Activated CD8-positive, alpha-beta memory T cell treated with anti-CD3 and anti-CD28 coated beads, Interleukin-2, amount 50 U/mL, for 48 hours (primary cell): Measurements from ENCODE around the gene LTBP1.
"Not testable (repeated sequence)": the region's sequence is repeated elsewhere in the genome, so short reads cannot be mapped to it uniquely, and the experiment has no call there.

Experiments
- DNase-seq: peaks from one replicate; pipeline ENCODE4 v3.0.0-alpha.2; 2020

LTBP1 gene

DNA sequence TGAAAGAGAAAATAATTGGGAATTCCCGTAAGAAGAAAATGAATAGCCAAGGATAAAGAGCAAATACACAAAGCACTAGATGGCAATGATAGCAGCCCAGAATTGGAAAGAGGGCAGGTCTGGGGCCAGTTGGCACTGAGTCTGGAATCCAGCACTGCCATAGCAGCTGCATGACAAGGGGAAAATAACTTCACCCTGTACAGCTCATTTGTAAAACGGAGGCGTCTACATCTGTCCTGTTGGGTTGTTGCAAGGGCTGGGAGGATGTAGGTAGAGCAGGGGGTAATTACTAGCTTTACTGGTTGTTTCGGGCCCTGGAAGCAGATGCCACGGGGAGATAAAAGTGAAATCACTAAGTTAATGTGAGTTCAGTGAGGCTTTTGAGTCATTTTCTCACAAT, 419.7 kb downstream of the LTBP1 start:
- DNase-seq = no peak

DNA sequence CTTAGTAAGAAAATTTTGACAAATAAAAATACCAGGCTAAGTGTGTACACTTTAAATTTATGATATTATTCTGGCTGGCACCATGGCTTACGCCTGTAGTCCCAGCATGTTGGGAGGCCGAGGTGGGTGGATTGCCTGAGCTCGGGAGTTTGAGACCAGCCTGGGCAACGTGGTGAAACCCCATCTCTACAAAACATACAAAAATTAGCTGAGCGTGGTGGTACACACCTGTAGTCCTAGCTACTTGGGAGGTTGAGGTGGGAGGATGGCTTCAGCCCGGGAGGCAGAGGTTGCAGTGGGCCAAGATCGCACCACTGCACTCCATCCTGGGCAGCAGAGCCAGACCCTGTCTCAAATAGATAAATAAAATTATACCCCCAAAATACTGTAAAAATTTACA, 421.8 kb downstream of the LTBP1 start:
- not testable (repeated sequence) for DNase-seq

DNA sequence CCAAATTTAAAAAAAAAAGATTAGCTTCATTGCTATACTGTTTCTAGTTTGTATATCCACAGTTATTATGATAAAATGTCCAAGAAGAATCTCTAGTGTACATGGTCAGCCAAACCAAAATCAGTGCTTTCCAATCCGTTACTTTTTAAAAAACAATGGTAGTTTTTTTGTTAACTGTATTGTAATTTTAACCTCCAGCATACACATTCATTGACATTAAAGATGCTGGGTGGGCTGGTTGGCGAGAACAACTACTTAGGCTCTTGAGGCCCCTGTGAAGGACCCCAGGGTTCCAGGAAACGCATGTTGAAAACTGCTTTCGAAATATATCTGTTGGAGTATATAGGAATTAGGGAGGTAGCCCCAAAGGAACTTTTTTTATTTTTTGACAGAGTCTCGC, 422.4 kb downstream of the LTBP1 start:
- no peak for DNase-seq

DNA sequence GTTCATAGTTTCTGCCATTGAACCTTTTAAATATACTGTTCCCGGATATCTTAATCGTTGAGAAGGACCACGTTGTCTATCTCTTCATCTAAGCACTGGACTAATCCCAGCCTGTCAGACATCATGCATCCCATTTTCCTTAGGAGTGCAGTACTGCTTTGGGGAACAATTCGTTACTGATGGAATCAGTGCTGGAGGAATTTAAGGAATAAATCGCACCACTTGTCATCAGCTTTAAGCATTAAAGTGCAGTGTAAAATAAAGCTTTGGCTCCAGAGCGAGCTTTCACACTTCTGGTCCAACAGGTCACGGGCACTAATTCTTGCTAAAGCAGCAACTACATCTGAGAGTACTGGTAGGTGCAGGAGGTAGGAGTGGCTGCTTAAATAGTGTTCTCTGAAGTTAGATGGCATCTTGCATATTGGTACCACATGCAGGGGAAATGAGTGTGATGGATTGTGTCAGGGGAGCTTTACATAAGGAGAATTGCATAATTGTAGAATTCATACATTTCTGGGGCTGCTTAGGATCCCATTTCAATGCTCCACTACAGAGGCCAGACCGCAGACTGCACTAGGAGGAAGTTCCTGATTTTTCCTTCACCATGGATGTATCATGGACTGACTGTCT, 424.0 kb downstream of the LTBP1 start:
- no peak for DNase-seq

DNA sequence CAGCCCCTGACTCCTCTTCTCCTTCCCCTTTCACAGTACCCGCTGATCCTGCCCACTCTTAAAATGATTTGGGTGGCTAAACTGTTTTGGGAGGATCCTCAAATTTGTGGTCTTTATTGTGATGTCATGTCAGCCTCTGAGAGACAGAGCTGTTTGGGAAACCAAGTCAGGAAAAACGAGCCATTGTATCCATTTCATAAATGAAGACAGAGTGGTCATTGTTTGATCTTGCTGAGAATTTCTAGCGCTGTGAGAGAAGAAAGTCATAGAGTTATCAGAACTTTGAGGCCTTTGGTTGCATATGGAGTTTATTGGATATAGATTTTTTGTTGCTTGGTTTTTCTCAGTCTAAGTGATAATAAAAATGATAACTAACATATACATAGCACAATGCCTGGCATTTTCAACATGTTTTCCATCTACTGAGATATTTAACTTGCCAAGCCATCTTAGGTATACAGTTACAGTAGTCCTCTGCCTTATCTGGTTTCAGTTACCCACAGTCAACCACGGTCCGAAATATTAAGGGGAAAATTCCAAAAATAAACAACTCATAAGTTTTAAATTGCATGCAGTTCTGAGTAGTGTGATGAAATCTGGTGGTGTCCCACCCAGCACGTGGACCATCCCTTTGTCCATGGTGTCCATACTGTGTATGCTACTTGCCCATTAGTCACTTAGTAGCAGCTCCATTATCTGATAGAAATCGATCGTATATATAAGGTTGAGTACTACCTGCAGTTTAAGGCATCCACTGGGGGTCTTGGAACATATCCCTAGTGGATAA, 424.7 kb downstream of the LTBP1 start:
- DNase-seq = no peak

DNA sequence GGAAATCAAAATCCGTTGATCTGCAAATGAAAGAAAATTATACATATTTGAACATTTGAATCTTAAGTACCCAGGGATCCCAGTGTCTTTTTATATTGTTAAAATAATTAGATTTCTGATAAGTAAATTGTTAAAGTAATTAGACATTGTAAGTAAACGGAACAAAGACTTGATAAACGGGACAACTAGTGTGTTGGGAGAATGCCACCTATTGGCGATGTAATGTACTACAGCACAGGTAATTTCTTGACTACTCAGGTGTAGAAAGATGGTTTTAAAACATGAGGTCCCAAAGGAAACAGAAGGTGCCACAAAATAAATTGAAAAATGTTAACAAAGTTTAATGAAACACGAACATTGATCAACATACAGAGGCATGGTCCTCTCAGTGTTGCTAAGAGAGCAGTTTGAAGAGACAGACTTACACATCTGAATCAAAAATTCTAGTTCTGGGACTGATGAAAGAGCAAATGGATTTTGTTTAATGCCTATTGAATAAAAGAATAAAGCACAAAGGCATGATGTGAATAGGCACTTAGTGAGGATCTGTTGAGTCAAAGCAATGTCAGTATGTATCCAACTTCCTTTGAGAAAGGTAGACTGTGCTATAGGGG, 426.3 kb downstream of the LTBP1 start:
- DNase-seq = no peak

DNA sequence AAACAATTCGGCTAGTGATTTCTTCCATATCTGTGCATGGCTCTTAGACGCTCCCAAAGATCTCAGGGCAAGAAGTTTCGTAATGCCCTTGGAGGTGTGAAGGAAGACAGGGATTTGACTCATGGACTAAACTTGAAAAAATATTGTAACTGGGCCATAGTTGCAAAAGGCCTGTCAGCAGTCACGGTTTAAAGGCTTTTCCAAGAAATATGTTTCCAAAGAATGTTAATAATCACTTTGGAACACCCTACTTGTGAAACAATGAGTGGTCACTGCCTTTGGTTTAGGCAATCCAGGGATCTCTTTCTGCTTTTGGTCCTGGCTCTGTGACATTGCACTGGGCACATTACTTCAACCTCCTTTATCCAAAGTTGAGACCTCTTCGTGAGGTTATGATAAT, 427.2 kb downstream of the LTBP1 start:
- no peak for DNase-seq

DNA sequence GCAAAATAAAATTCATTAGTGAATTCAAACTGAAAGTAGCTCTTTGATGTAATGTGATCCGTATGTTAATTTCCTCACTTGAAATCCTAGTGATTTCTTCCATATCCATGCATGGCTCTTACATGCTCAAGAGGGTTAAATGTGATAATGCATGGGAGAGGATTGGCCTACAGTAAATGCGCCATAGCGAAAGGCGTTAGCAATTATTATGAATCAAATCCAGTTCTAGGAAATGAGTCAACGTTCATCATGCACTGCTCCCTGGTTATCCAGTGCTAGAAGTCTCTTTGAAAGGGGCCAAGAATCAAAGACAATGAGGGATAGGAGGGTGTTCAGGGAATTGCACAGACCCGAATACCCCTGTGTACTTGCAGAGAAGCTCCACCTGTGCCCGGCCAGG, 428.3 kb downstream of the LTBP1 start:
- DNase-seq = no peak

DNA sequence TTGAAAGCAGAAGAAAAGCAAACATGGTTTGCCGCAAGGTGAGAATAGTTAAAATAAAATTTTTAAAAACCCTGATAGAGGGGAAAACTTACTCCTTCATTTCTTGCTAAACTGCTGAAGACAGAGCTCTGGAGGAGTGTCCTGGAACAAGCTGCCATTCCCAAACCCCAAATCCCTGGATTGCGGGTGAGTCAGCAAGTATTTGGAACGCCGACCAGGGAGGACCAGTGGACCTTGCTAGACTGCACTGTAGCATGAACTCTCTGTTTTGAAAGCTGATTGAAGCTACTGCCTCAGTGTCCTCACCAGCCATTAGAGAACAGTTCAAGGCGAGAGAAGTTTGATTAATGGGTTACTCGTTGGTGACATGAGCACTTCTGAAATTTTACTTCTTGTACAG, 430.3 kb downstream of the LTBP1 start:
- no peak for DNase-seq

DNA sequence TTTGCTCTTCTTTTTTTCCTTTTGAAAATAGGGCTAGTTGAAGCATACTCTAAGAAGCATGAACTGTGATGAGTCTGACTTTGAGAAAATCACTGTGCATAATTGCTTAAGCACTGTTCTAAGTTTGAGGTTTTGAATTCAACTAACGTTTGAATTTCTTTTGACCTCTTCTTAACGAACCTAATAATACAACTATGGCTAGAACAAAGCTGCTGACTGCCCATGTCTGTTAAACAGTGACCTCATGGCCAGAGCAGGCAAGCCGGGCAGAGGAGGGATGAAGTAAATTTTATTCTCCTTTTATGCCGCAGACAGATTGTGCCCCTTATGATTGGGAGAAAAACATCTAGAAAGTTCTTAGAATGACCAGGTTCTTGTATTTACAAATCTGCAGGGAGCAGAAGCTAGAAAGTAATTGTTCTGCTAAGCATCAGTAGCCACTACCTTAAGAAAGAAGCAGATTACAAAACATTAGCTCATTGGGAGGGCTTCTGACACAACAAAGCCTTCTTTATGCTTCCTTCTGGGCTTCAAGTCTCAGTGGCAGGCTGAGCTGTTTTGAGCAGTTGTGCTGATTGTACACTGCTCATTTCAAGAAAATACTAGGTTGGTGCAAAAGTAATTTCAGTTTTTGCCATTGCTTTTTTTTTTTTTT, 431.9 kb downstream of the LTBP1 start:
- no peak for DNase-seq

DNA sequence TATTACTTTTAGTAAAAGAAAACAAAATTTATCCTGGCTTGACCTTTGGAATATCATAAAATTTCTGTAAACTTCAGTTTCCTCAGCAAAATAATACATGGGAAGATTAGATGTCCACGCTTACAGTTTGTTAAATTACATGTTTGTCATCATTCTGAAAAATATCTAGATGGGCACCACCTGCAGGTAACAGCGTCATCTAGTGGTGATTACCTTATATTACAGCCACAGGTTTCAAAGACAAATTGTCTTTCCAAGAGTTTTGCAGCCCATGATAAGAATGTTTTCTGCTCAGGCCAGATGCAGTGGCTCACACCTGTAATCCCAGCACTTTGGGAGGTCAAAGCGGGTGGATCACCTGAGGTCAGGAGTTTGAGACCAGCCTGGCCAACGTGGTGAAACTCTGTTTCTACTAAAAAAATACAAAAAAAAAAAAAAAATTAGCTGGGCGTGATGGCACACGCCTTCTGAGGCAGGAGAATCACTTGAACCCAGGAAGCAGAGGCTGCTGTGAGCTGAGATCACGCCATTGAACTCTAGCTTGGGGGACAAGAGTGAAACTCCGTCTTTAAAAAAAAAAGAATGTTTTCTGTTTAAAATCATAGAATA, 433.4 kb downstream of the LTBP1 start:
- no peak for DNase-seq

DNA sequence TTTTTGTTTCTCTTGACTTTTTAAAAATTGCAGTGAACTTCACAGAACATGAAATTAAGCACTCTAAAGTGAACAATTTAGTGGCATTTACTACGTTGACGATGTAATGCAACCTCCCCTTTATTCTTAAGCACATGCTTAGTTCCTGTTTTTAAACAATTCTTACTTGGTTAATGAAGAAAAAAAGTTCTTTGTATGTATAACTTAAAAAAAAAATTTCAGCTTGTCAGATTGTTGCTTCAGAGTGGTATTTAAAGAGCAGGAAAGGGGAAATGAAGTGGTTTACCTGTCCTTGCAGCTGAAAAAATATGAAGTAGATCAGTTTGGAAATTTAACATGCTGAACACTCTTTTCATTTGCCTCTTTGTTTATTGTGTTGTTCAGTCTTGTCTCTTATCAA, 434.0 kb downstream of the LTBP1 start:
- no peak for DNase-seq

DNA sequence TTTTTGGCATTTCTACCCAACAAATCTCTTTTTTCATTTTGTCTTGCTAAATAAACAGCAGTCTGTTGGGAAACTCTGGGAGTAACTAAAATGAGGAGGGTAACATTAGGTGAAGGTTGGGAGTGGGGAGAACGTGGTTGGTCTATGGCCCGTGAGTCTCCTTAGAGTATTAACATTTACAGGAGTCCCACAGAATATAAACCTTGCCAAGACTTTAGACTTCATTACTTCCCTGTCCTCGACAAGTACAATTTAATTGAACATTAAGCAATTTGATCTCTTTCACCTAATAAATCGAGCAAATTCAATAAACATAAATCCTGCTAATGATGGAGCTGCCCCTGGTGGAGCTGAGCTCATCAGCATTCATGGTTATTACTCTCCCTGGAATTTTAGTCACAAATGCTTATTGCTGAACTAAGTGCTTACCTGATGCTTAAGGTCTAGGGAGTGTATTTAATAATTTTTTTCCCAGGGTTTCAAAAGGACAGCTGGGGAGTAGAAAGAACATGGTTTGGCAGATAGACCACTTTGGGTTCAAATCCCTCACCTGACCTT, 434.6 kb downstream of the LTBP1 start:
- no peak for DNase-seq

DNA sequence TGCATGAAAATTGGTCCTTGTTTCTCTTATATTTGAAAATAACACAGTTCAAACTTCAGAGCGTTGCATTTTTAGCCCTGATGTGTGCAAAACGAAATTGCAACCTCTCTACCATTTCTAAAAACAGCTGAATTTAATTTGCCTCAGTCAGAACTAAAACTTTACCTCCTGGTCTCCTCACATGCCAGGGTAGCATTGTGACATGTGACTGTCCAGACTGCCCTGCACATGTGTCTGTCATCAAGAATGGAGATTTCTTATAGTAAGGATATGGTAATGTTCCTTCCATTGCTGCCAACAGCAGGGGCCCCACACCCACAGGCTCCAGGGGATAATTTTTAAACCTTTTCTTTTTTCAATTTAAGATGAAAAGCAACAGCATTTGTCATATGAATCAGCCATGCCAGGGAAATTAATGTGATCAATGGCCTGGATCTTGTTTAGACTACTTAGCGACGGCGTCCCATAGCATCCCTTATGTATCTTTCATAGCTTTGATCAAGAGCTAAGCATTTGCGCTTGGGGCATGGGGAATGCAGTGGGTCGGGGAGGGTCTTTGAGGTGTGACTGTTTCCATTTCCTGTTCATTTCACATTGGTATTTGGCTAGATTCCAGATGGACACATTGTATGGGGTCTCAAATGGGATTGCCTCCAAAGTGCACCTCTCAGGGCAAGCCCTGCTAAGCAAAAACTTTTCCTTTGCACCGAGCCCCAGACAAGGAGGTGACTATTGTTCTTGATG, 437.3 kb downstream of the LTBP1 start:
- DNase-seq = no peak

DNA sequence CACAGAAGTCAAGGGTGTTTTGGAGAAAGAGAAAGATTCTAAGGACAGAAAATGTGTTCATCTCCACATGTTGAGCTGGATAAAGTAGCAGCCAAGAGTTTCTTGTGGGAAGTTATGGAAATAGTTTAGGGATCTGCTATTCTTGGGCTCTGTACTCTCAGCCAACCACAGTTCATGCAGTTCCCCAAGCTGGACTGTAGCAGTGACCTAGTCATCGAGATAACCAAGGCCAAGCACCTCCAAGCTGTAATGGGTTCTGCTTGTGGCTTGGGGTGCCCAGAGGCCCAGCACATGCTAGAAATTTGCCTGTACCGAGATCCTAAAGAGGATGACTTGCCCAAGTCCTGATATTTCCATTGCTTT, 437.8 kb downstream of the LTBP1 start:
- no peak for DNase-seq

DNA sequence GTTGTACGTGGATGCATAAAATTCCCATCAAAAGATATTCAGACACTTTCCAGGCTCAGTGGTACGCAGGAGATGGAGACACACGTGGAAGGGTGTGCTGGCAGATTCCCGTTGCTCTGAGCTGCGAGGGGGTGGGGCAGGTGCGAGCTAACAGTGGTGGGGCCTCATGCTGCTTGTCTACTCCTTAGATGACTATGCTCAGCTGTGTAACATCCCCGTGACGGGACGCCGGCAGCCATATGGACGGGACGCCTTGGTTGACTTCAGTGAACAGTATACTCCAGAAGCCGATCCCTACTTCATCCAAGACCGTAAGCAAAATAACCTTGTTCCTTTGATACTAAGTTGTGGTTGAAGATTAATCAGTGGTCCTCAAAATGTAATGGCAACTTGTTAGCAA, 442.2 kb downstream of the LTBP1 start:
- no peak for DNase-seq

DNA sequence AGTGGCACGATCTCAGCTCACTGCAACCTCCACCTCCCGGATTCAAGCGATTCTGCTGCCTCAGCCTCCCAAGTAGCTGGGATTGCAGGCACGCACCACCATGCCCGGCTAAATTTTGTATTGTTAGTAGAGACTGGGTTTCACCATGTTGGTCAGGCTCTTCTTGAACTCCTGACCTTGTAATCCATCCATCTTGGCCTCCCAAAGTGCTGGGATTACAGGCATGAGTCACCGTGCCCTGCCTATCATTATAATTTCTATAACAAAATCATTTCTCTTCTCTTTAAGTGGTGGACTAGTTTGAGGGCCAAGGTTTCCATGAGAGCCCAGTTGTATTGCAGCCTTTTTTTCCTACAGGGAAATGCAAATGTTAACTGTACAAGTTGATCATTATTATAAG, 442.9 kb downstream of the LTBP1 start:
- not testable (repeated sequence) for DNase-seq

DNA sequence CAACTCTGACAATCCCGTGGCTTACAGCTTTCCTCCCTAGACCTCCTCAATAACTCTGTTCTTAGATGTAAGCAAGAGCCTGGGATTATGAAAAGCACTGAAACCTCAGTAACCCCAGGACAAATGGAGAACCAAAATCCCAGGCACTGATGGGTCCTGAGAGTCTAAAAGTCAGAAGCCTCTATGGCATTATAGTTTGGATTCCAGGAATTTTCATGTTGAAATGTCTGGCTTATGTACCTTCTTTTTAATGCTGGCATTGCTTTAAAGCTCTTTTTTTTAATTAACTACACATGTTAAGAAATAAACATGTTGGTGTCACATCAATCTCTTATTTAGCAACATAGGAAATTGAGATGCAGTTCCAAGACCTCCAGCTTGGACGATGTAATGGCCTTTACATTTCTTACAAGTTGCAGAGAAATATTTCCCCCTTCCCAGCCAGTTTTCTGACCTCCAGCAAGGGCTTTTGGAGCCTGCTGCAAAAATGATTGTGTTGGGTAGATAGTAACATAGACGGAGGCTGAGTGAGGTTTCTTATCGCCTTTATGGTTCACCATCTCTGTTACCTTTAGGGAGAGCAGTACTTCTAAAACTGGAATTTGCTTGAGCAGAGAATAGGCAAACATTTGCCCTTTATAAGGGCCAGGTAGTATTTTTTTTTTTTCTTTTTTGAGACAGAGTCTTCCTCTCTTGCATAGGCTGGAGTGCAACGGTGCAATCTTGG, 444.9 kb downstream of the LTBP1 start:
- no peak for DNase-seq

DNA sequence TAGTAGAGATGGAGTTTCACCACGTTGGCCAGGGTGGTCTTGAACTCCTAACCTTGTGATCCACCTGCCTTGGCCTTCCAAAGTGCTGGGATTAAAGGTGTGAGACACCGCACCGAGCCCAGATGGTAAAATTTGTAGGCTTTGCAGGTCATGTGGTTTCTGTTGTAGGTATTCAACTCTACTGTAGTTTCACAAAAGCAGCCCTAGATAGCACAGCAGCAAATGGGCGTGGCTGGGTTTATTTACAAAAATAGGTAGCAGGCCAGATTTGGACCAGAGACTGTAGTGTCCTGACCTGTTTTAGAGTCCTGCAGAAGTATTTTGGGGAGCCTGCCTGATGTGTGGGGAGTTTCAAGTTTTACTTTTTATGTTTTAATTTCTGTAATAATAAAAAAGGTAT, 445.6 kb downstream of the LTBP1 start:
- DNase-seq = no peak

DNA sequence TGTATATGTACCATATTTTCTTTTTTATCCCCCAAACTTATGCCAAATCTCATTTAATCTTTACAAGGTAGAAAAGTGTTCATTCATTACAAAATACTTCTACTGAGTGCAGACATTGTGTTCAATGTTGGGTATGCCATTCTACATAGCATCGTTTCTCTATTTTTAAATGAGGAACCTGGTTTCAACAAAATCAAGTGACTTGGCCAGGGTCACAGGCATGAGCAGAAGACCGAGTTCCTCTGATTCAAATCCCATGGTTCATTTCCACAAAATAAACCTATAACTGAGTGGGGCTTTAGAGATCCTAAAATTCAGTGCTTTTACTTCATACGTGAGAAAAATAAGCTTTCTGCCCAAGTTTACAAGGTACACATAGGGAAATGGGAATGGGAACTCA, 448.3 kb downstream of the LTBP1 start:
- no peak for DNase-seq

DNA sequence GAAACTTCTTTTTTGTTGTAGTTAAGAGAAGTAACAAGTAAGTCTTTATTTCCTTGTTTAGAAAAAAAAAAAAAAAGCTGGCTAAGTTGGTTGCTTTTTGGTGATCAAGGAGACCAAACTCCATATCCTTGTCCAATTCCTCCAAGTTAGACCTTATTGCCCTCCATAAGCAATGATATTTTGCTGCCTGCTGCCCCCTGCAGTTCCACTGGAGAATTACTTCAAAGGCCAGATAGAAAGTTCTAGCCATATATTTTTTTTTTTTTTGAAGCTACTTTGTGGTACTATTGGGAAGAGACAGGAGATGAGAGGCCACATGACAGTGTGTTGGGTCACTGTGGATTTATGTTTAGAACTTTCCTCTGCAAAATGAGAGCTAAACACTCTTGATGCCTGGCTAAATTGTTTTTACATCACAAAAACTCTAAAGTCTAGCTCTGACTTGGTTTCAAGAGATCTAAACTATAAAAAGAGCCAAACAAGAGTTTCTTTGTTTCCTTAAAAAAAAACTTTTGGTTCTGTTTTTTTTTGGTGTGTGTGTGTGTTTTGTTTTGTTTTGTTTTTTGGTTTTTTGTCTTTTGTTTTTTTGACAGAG, 449.0 kb downstream of the LTBP1 start:
- peak; percentile 74 for DNase-seq
